Endothelial cell of coronary artery (primary cell): Measurements from ENCODE around the gene CDK4. TPM values are rescaled to one million over a fixed set of nuclear protein-coding genes. Genes with fewer than 3 reads are reported as not detected.

ENCODE experiments used
- total RNA-seq: library from RNA; depleted of rRNA; stranded (reverse); fragments of >200 nt; gene quantifications from 2 replicates; pipeline ENCODE4 v1.2.3, GENCODE V29; 2014

The CDK4 gene
- total RNA-seq = 108 and 143 TPM in 2 replicates

DNA sequence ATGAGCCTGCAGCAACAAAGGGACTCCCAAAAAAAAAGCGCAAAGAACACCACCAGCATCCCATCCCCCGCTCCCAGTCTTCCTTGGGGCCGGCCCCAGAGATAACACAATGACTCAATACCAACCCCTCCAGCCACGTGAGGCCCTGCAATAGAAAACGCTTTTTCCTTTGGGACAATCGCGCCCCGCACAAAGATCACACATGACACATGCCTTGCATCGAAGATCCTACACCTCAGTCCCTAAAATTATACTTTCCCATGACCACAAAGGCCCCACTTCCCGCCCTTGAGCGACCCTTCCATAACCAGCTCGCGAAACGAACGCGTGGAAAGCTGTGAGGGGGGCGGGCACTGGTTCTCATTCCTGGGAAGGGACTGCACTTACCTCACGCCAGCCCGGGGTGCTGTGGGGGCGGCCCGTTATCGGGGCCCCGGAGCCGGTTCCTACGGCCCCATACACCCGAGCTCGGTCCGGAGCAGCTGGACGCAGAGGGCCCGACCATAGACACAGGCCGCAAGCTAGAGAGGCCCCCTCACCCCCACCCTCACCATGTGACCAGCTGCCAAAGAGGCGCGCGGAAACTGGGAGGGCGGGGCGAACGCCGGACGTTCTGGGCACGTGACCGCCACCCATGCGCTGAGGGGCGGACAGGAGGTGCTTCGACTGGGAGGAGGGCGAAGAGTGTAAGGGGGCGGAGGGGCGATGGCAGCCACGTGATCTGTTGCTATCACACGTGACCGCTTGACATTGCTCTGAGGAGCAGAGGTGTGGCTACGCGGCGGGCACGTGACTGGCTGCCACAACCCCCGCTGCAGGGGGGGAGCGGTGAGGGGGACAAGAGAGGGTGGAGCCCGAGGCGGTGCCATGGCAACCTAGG, at the start of gene CDK4:
Gene CDK4, minus strand, starts transcription at position 523 of the 880 bp plus-strand sequence. CDS start 593 bp downstream, outside the sequence.

GRCh38 chr12:57782608-57783465, 30.7 kb upstream of the CDK4 start, which contains the start of gene TSFM:
Gene TSFM, plus strand, starts transcription at chr12:57782787. Its CDS starts 15 bp downstream, at chr12:57782802.

DNA sequence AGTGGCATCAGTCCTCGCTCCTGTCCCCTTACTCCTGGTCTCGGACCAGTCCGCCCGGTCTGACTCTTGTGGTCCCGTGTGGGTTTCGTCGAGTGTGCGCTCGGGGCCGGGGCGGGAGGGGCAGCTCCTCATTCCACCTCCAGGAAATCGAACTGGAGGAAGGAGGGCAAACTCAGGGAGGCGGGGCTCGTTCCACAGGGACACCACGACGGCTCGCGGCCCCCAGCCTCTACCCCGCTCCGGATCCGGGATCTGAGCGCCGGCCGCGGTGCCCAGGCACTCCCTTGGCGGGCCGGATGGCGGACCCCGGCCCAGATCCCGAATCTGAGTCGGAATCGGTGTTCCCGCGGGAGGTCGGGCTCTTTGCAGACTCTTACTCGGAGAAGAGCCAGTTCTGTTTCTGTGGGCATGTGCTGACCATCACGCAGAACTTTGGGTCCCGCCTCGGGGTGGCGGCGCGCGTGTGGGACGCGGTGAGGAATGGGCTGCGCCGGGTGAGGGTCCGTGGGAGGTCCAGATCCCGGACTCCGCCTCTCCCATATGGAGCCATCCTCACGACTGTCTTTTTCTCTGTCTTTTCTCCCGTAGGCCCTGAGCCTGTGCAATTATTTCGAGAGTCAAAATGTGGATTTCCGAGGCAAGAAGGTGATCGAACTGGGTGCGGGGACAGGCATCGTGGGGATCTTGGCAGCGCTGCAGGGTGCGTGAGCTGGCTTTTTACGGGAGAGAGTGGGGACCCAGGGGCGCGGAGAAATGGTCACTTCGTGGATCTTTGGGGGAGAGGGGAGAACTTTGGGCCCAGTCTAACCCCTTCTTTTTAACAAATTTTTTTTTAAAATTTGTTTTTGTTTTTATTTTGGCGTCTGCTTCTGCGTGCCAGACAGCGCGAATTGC, 20.6 kb upstream of the CDK4 start, which contains the start of gene EEF1AKMT3:
Gene EEF1AKMT3, plus strand, starts transcription at position 186 of the 894 bp plus-strand sequence. Its CDS starts 111 bp downstream, at position 297.

DNA sequence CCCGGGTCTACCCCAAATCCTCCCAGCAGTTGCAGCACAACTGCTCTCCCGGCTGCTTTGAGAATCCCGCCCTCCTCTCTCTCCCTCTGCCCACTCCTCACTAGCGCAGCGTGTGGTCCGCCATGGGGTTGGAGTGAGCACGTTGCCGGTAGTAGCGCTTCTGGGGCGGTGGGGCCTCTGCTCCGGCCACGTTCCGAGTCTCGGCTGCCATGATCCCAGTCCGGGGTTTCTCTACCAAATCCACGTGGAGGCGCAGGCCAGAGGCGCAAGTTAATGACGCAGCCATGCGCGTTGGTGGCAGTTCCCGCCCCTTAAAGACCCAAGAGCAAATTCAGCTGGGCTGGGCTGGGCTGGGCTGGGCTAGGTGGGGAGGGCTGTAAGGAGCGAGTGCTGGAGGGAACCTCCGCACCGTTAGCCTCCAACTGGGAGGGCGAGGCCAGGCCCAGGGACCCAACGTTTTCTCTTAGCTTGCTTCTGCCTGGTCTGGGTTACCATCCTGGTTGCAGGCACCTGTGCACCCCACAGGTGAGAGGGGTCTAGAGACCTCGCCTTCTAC, 19.8 kb upstream of the CDK4 start, which contains the start of gene METTL1:
Gene METTL1, minus strand, starts transcription at position 233 of the 556 bp plus-strand sequence. Its CDS starts 22 bp downstream, at position 211.

GRCh38 chr12:57766464-57767304, 14.6 kb upstream of the CDK4 start, which contains the start of gene CYP27B1:
Gene CYP27B1, minus strand, starts transcription at chr12:57767078. Its CDS starts 37 bp downstream, at chr12:57767041.

GRCh38 chr12:57754411-57755193, 2.5 kb upstream of the CDK4 start, which contains the start of gene MARCHF9:
Gene MARCHF9, plus strand, starts transcription at chr12:57755103. Its CDS starts 426 bp downstream, at chr12:57755529.

GRCh38 chr12:57744777-57745484, 7.2 kb downstream of the CDK4 start, which contains the start of gene TSPAN31:
Gene TSPAN31, plus strand, starts transcription at chr12:57745039. Its CDS starts 116 bp downstream, at chr12:57745155.

DNA sequence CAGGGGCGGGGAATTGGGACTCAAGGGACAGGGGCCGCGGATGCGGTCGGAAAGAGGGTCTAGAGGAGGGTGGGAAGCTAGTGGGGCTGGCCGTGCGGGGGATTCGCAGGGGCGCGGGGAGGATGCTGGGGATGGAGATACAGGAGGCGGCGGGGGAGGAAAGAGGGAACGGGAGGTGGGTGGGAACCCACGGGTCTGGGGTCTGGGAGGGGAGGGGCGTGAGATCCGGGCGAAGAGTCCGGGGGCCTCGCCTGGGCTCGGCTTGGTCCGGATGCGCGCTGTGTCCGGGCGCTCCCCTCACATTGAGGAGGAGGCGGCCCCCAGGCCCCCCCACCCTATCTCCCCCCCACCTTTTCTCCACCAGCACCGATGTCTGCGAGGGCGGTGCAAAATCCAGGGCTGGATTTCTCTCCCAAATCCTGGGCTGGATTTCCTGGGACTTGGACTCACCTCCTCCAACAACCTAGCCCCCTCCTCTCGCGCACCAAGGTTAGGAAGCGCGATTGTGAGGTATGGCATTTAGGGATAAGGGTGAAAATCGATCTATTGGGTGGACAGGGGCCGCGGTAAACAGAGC, 13.4 kb downstream of the CDK4 start, which contains the start of gene AGAP2:
Gene AGAP2, minus strand, starts transcription at position 82 of the 577 bp plus-strand sequence. CDS start 496 bp downstream, outside the sequence.

Other genes starting within 250 kb of the CDK4 start
- 6.0 and 10.1 TPM in 2 replicates for gene DDIT3, start 231.8 kb downstream of the CDK4 start, total RNA-seq
- 6.2 and 9.5 TPM in 2 replicates for gene MBD6, start 229.5 kb downstream of the CDK4 start, total RNA-seq
- 72.8 and 90.9 TPM in 2 replicates for gene DCTN2, start 205.1 kb downstream of the CDK4 start, total RNA-seq
- gene KIF5A, start 202.3 kb downstream of the CDK4 start, total RNA-seq = under 0.01 and 0.09 TPM in 2 replicates
- 5.5 and 7.9 TPM in 2 replicates for gene PIP4K2C, start 161.1 kb downstream of the CDK4 start, total RNA-seq
- gene DTX3, start 147.5 kb downstream of the CDK4 start, total RNA-seq = 3.3 and 11.0 TPM in 2 replicates
- gene ARHGEF25, start 140.9 kb downstream of the CDK4 start, total RNA-seq = 1.8 and 10.7 TPM in 2 replicates
- gene B4GALNT1, start 119.1 kb downstream of the CDK4 start, total RNA-seq = 0.18 and 0.94 TPM in 2 replicates
- 164 and 240 TPM in 2 replicates for gene OS9, start 58.2 kb downstream of the CDK4 start, total RNA-seq
- gene AGAP2, start 13.6 kb downstream of the CDK4 start, total RNA-seq = under 0.01 and 0.09 TPM in 2 replicates
- gene TSPAN31, start 7.3 kb downstream of the CDK4 start, total RNA-seq = 40.5 and 57.2 TPM in 2 replicates
- gene MARCHF9, start 2.8 kb upstream of the CDK4 start, total RNA-seq = 3.0 and 3.2 TPM in 2 replicates
- gene CYP27B1, start 14.8 kb upstream of the CDK4 start, total RNA-seq = 0.38 and 0.54 TPM in 2 replicates
- 3.9 and 5.7 TPM in 2 replicates for gene METTL1, start 19.8 kb upstream of the CDK4 start, total RNA-seq
- 2.7 and 3.7 TPM in 2 replicates for gene EEF1AKMT3, start 20.3 kb upstream of the CDK4 start, total RNA-seq
- 18.1 and 18.8 TPM in 2 replicates for gene TSFM, start 30.5 kb upstream of the CDK4 start, total RNA-seq
- gene AVIL, start 66.4 kb upstream of the CDK4 start, total RNA-seq = 0.63 and 1.5 TPM in 2 replicates
- gene CTDSP2, start 94.4 kb upstream of the CDK4 start, total RNA-seq = 44.5 and 59.1 TPM in 2 replicates
- gene ATP23, start 189.3 kb upstream of the CDK4 start, total RNA-seq = 6.6 and 9.1 TPM in 2 replicates